Fibroblast of the aortic adventitia (primary cell): Measurements from ENCODE around the gene OPCML. TPM values are rescaled to one million over a fixed set of nuclear protein-coding genes. Genes with fewer than 3 reads are reported as not detected.

Experiments
- DNase-seq: peaks from one replicate; pipeline ENCODE4 v3.0.0-alpha.2; 2010; ENCODE audit warnings: low read depth
- H3K4me3 ChIP-seq: 2 replicates; pipeline ENCODE4 v1.5.1; 2011; ENCODE audit warnings: low read depth, mild to moderate bottlenecking, control low read depth, low read length, moderate library complexity
- total RNA-seq: library from RNA; depleted of rRNA; stranded (reverse); fragments of >200 nt; gene quantifications from 2 replicates; pipeline ENCODE4 v1.2.3, GENCODE V29; 2012; ENCODE audit warnings: low replicate concordance
- TF ChIP-seq, protein P1 (sequence below): IDR thresholded peaks from 2 replicates; pipeline ENCODE4 v1.5.1; 2011; ENCODE audit warnings: mild to moderate bottlenecking, low read length, control low read depth, inconsistent platforms; ENCODE audit not compliant: insufficient read depth

OPCML gene
- total RNA-seq, 1 donor, result 0.18 TPM

DNA sequence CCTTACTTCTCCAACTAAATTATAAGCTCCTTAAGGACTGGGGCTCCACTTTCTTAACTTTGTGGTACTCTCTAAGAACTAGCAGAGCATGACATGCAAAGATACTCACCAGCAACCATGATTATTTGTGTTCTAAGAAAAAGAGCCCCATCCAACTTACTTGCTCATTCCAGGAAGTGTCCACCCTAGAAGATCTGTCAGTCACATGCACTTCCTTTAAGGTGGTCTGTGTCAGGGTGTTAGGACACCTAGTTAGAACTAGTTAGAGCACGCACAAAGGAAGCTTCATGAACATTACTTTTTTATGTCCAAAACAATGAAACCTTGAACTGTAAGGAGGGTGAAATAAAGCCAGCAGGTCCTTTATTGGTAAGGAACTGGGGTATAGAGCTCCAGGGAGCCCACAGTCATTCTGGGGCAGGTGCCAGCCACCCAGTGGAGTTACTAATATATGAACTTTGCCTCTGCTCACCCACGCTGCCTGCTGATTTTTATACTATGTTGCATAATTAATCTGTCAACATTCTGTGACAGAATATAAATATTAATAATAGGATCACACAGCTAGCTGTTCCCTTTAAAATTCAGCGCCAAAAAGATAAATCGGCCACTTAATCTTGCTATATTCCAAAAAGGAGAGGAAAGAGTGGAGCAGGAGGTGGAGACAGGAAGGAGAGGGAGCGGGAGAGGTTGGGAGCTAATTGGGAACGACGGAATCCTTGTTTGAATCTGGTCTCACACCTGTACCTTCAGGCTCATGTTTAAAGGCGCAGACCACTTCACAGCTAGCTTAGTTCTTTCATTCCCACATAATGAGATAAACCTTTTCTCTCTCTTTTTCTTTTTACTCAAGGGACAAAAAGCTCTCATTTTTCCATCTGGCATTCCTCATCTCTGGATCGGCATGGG is 755.0 kb downstream of the OPCML start:
- TF ChIP-seq, protein P1, sequence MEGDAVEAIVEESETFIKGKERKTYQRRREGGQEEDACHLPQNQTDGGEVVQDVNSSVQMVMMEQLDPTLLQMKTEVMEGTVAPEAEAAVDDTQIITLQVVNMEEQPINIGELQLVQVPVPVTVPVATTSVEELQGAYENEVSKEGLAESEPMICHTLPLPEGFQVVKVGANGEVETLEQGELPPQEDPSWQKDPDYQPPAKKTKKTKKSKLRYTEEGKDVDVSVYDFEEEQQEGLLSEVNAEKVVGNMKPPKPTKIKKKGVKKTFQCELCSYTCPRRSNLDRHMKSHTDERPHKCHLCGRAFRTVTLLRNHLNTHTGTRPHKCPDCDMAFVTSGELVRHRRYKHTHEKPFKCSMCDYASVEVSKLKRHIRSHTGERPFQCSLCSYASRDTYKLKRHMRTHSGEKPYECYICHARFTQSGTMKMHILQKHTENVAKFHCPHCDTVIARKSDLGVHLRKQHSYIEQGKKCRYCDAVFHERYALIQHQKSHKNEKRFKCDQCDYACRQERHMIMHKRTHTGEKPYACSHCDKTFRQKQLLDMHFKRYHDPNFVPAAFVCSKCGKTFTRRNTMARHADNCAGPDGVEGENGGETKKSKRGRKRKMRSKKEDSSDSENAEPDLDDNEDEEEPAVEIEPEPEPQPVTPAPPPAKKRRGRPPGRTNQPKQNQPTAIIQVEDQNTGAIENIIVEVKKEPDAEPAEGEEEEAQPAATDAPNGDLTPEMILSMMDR, result no peak
- no peak for DNase-seq

DNA sequence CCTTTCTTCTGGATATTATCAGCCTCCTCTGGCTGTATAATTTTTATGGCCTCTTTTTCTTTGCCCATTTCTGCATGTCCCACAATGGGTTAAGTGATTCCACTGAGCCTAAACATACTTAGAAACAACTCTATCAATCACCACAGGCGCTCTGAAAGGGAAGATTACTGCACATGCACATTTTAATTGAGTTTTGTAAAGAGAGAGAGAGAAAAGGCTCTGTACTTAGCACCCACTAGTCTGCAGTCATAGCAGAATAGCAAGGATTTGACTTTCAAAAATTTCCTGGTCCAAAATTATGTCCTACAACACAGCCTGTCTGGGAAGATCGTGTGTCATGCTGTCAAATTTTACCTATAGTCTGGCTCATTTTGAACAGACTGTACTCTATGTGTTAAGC is 758.5 kb downstream of the OPCML start:
- DNase-seq, result no peak
- no peak overlapping the region for H3K4me3 ChIP-seq
- TF ChIP-seq, protein P1, result no peak

More for the DNA sequence above, 755.0 kb downstream of the OPCML start:
- H3K4me3 ChIP-seq, result no peak overlapping the region

DNA sequence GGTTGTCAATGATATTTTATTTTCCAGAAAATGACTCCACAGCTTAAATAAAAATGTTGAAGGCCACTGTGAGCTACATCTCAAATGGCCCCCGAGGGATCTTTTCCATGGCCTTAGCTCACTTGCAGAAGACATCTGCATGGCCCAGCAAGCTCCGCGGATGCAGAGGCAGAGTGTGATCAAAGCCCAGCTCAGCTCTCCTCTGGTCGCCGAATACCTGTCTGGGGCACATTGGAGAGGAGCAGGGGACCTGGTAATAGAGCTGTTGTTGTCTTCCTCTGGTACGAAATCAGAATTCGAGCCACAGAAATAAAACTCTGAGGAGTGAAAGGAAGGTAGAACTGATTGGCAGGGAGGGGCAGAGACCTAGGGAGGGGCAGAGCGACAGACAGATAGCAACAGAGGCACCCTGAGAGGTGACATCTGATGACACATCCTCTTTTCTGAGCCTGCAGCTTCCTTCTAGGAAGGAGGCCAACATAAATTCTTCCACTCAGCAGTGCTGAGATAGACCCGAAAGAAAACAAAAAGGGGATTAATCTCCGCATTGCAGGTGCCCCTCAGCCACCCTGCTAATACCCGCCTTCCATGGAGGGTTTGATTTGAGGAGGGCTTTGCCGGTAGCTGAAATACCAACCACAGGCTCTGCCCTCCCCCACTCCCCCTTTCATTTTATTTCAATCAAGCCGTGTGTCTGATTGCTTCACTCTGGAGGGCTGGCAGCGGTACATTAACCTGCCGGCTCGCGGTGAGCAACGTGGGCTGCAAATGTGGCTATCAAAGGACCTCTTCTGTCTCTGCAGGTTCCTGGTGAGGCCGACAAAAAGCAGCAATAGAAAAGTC is 759.4 kb downstream of the OPCML start:
- TF ChIP-seq, protein P1, result no peak
- no peak overlapping the region for H3K4me3 ChIP-seq
- DNase-seq, result no peak

DNA sequence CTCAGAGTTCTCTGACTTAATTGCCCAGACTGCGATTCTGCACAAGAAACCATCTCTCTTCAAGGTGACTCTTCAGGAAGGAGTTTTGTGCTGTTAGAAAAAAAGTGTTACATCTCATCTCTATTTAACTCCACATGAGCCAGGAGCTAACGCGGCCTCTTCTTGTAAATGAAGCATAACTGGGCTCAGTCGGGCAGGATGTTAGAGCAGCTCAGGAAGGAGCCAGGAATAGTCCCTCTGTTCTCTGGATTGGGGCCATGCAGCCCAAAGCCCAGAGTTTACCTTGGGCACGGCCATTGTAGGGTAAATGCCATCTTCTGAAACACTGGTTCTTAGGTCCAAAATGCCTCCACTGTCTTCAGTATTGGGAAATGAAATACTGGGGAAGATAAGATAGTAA is 760.6 kb downstream of the OPCML start:
- no peak overlapping the region for H3K4me3 ChIP-seq
- TF ChIP-seq, protein P1, result no peak

DNA sequence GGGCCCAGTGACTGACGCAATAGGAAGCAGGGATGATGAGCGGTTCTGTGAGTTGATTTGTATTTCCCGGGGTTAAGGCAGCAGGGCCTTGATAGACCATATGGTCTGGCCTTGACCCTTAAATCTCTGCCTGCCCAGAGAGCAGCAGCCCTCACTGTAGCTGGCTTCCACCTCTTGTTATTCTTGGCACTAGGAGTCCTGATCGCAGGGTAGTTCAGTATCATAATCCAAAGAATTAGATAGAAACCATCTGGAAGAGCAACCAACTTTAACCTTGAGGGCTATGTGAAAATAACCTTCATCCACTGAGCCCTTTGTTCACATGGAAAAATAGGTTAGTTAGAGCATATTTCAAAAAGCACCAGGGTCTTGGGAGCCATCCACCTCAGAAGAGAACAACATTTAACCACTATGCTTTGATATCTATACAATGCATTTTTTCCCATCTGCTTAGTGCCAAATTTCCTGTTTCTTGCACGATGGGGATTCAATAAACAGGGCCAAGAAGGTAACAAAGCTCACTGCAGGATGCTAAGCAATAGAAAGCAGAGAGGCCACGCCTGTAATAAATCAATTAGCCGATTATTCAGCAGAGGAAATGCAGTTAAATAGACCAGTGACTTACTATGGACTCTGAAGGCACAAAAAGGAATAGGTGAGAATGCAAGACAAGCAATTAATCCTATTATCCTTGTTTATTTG is 761.3 kb downstream of the OPCML start:
- DNase-seq, result no peak
- TF ChIP-seq, protein P1, result no peak
- no peak overlapping the region for H3K4me3 ChIP-seq

More for the DNA sequence above, 760.6 kb downstream of the OPCML start:
- DNase-seq, result no peak

DNA sequence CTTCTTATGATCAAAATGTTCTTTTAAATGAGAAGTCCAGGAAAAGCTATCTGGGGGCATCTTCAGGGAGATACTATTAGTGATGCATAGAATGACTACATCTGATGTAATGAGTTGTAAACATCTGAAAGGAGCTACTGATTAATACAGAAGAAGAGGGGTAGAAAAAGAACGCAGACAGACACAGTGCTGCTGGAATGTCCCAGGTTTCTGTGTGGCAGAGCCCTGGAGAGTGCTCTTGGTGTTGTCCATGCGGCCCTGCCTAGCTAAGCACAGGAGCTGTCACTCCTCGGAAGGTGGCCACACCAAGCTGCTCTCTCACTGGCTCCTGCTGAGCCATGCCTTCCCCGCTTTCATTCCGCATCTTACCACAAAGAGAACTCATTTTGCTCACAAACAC is 768.8 kb downstream of the OPCML start:
- no peak for DNase-seq
- no peak overlapping the region for H3K4me3 ChIP-seq
- TF ChIP-seq, protein P1, result no peak
